PC-9 (cell line): ENCODE data around the gene CDK18.

Experiments used
- CTCF ChIP-seq: fragments of 200-600 bp; sonication (generic); conservative IDR thresholded peaks from 2 replicates; pipeline ENCODE4 v1.6.1; 2017; ENCODE audit warnings: mixed run types, antibody characterized with exemption, mild to moderate bottlenecking, moderate library complexity
- EZH2 ChIP-seq: fragments of 200-600 bp; sonication (generic); IDR thresholded peaks from 2 replicates; pipeline ENCODE4 v1.8.0; 2017; ENCODE audit warnings: antibody characterized with exemption, low read depth

GRCh38 chr1:205535866-205536758 is 31.6 kb downstream of the CDK18 start:
- TF ChIP-seq CTCF, result no peak
- no peak for TF ChIP-seq EZH2
